GM23338 (cell line): ENCODE measurements around the gene ZNF20.
"Not testable (repeated sequence)": the region's sequence is repeated elsewhere in the genome, so short reads cannot be mapped to it uniquely, and the experiment has no call there.

Experiments used
- CREB1 ChIP-seq: fragments of 250-450 bp; sonication (Bioruptor Pico); IDR thresholded peaks from 2 replicates; pipeline ENCODE4 v1.5.0; 2020; ENCODE audit warnings: low read depth, mild to moderate bottlenecking, moderate library complexity
- CTCF ChIP-seq, 2 experiments: fragments of 200-600 bp in 1 of 2; sonication (generic) in 1 of 2; conservative IDR thresholded peaks; 2 replicates each; pipeline versions ENCODE4 v1.5.1 to v1.6.1; 2016 to 2017; ENCODE audit warnings: antibody characterized with exemption in 2 of 2, low read depth in 2 of 2, mild to moderate bottlenecking in 2 of 2, moderate library complexity in 1 of 2
- EZH2 ChIP-seq: fragments of 200-600 bp; sonication (generic); IDR thresholded peaks from one replicate; pipeline ENCODE4 v1.8.0; 2017; ENCODE audit warnings: antibody characterized with exemption, mild to moderate bottlenecking, low read depth; ENCODE audit not compliant: unreplicated experiment
- EZH2phosphoT487 ChIP-seq: fragments of 200-600 bp; sonication (generic); IDR thresholded peaks from one replicate; pipeline ENCODE4 v1.8.1; 2018; ENCODE audit warnings: antibody characterized with exemption; ENCODE audit not compliant: unreplicated experiment
- JUNB ChIP-seq: IDR thresholded peaks from one replicate; pipeline ENCODE4 v1.6.1; 2016; ENCODE audit warnings: antibody characterized with exemption; ENCODE audit not compliant: unreplicated experiment
- NANOG ChIP-seq: IDR thresholded peaks from 2 replicates; pipeline ENCODE4 v1.6.1; 2016; ENCODE audit warnings: antibody characterized with exemption, borderline replicate concordance
- POLR2AphosphoS5 ChIP-seq: IDR thresholded peaks from 2 replicates; pipeline ENCODE4 v1.6.1; 2016; ENCODE audit warnings: antibody characterized with exemption, low read depth
- TF ChIP-seq, protein P1 (sequence below): IDR thresholded peaks from 2 replicates; pipeline ENCODE4 v1.6.1; 2016; ENCODE audit warnings: antibody characterized with exemption
- TF ChIP-seq, protein P2 (sequence below): IDR thresholded peaks from one replicate; pipeline ENCODE4 v1.6.1; 2018; ENCODE audit warnings: antibody characterized with exemption; ENCODE audit not compliant: unreplicated experiment

DNA sequence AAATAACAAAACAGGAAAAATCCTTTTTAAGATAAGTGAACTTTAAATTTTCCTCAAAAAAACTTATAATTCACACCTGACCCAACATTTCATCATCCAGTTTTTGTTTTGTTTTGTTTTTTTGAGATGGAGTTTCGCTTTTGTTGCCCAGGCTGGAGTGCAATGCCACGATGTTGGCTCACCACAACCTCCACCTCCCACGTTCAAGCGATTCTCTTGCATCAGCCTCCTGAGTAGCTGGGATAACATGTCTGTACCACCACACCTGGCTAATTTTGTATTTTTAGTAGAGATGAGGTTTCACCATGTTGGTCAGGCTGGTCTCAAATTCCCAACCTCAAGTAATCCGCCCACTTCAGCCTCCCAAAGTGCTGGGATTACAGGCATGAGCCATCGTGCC is 56.8 kb downstream of the ZNF20 start:
- not testable (repeated sequence) for TF ChIP-seq POLR2AphosphoS5; CTCF (conservative IDR thresholded peaks at IDR 0.05; ENCODE audit: low read depth in 2 of 2); EZH2phosphoT487; JUNB; EZH2; CREB1; NANOG
- TF ChIP-seq, protein P1, sequence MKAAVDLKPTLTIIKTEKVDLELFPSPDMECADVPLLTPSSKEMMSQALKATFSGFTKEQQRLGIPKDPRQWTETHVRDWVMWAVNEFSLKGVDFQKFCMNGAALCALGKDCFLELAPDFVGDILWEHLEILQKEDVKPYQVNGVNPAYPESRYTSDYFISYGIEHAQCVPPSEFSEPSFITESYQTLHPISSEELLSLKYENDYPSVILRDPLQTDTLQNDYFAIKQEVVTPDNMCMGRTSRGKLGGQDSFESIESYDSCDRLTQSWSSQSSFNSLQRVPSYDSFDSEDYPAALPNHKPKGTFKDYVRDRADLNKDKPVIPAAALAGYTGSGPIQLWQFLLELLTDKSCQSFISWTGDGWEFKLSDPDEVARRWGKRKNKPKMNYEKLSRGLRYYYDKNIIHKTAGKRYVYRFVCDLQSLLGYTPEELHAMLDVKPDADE = not testable (repeated sequence)
- TF ChIP-seq, protein P2, sequence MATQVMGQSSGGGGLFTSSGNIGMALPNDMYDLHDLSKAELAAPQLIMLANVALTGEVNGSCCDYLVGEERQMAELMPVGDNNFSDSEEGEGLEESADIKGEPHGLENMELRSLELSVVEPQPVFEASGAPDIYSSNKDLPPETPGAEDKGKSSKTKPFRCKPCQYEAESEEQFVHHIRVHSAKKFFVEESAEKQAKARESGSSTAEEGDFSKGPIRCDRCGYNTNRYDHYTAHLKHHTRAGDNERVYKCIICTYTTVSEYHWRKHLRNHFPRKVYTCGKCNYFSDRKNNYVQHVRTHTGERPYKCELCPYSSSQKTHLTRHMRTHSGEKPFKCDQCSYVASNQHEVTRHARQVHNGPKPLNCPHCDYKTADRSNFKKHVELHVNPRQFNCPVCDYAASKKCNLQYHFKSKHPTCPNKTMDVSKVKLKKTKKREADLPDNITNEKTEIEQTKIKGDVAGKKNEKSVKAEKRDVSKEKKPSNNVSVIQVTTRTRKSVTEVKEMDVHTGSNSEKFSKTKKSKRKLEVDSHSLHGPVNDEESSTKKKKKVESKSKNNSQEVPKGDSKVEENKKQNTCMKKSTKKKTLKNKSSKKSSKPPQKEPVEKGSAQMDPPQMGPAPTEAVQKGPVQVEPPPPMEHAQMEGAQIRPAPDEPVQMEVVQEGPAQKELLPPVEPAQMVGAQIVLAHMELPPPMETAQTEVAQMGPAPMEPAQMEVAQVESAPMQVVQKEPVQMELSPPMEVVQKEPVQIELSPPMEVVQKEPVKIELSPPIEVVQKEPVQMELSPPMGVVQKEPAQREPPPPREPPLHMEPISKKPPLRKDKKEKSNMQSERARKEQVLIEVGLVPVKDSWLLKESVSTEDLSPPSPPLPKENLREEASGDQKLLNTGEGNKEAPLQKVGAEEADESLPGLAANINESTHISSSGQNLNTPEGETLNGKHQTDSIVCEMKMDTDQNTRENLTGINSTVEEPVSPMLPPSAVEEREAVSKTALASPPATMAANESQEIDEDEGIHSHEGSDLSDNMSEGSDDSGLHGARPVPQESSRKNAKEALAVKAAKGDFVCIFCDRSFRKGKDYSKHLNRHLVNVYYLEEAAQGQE = not testable (repeated sequence)
